ENCODE data around the gene LRTM2.

DNA sequence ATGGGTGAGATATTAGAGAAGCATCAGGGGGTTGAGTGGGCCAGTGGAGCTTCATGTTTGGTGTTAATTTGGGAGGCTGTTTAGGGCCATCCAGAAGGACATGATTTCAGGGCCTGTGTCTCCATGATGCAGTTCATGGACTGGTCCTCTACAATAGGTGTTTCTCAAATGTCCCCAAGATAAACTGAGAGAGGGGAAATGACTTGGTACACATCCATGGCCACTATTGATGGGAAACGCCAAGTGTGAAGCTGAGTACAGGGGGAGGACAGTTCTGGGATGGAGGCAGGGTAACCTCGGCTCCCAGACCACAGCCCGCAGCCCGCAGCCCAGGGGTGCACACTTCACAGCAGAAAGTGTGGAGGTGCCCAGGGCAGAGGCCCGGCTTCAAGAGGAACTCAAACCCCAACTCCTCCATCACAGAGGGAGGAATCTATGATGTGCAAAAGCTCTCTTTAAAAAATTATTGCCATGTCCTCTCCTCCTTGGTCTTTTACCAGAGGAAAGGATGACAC is 64.8 kb downstream of the LRTM2 start:
- TF ChIP-seq, protein P1, sequence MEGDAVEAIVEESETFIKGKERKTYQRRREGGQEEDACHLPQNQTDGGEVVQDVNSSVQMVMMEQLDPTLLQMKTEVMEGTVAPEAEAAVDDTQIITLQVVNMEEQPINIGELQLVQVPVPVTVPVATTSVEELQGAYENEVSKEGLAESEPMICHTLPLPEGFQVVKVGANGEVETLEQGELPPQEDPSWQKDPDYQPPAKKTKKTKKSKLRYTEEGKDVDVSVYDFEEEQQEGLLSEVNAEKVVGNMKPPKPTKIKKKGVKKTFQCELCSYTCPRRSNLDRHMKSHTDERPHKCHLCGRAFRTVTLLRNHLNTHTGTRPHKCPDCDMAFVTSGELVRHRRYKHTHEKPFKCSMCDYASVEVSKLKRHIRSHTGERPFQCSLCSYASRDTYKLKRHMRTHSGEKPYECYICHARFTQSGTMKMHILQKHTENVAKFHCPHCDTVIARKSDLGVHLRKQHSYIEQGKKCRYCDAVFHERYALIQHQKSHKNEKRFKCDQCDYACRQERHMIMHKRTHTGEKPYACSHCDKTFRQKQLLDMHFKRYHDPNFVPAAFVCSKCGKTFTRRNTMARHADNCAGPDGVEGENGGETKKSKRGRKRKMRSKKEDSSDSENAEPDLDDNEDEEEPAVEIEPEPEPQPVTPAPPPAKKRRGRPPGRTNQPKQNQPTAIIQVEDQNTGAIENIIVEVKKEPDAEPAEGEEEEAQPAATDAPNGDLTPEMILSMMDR (conservative IDR thresholded peaks at IDR 0.05; ENCODE audit: low read depth, low read length) = no peak
- TF ChIP-seq EZH2 (IDR thresholded peaks at IDR 0.05; ENCODE audit: low read length, unreplicated experiment) = no peak

Data from PC-3 (cell line).